ENCODE results near the gene BHLHE40.

The BHLHE40 gene

GRCh38 chr3:5001135-5001534, 21.9 kb downstream of the BHLHE40 start:
- no peak for TF ChIP-seq CTCF (IDR thresholded peaks at IDR 0.05; ENCODE audit: low read depth, low read length)
- H3K4me3 ChIP-seq (replicated peaks in 1 of 2; ENCODE audit: low read depth in 2 of 2, low read length in 2 of 2): no peak overlapping the region

GRCh38 chr3:5001805-5002173, 22.6 kb downstream of the BHLHE40 start:
- TF ChIP-seq CTCF (IDR thresholded peaks at IDR 0.05; ENCODE audit: low read depth, low read length): no peak
- H3K4me3 ChIP-seq (replicated peaks in 1 of 2; ENCODE audit: low read depth in 2 of 2, low read length in 2 of 2): no peak overlapping the region
- DNase-seq (ENCODE audit: low read depth in 2 of 2): no peak

More at GRCh38 chr3:5001135-5001534, 21.9 kb downstream of the BHLHE40 start:
- no peak for DNase-seq (ENCODE audit: low read depth in 2 of 2)

GRCh38 chr3:5002174-5002870, 23.1 kb downstream of the BHLHE40 start:
- H3K4me3 ChIP-seq (replicated peaks in 1 of 2; ENCODE audit: low read depth in 2 of 2, low read length in 2 of 2): no peak overlapping the region
- no peak for TF ChIP-seq CTCF (IDR thresholded peaks at IDR 0.05; ENCODE audit: low read depth, low read length)
- DNase-seq (ENCODE audit: low read depth in 2 of 2): no peak

GRCh38 chr3:5002871-5003247, 23.6 kb downstream of the BHLHE40 start:
- DNase-seq (ENCODE audit: low read depth in 2 of 2): no peak
- no peak for TF ChIP-seq CTCF (IDR thresholded peaks at IDR 0.05; ENCODE audit: low read depth, low read length)
- no peak overlapping the region for H3K4me3 ChIP-seq (replicated peaks in 1 of 2; ENCODE audit: low read depth in 2 of 2, low read length in 2 of 2)

- TF ChIP-seq CTCF (IDR thresholded peaks at IDR 0.05; ENCODE audit: low read depth, low read length): no peak
These were observed 25.3 kb downstream of the BHLHE40 start for GRCh38 chr3:5004319-5005152.

GRCh38 chr3:5005367-5005766, 26.1 kb downstream of the BHLHE40 start:
- no peak overlapping the region for H3K4me3 ChIP-seq (replicated peaks in 1 of 2; ENCODE audit: low read depth in 2 of 2, low read length in 2 of 2)
- no peak for TF ChIP-seq CTCF (IDR thresholded peaks at IDR 0.05; ENCODE audit: low read depth, low read length)
- DNase-seq (ENCODE audit: low read depth in 2 of 2): no peak

More at GRCh38 chr3:5004319-5005152, 25.3 kb downstream of the BHLHE40 start:
- no peak overlapping the region for H3K4me3 ChIP-seq (replicated peaks in 1 of 2; ENCODE audit: low read depth in 2 of 2, low read length in 2 of 2)
- DNase-seq (ENCODE audit: low read depth in 2 of 2): no peak

All from cardiac fibroblast (primary cell).